HCT116 (cell line): ENCODE results near the gene SMARCD1. TPM values are rescaled to one million over a fixed set of nuclear protein-coding genes. Genes with fewer than 3 reads are reported as not detected.

Source experiments
- ATAC-seq: fragments of 200-7000 bp; cut with Tn5 transposase; 2 replicates; pipeline ENCODE4 v1.9.1; 2020; ENCODE audit warnings: mild to moderate bottlenecking, moderate library complexity
- BruUV-seq: library from RNA; stranded (reverse); fragments of 400-500 nt; replicated peaks from 2 replicates; lab custom pipeline; 2021; lab: Mats Ljungman, UMichigan
- CTCF ChIA-PET: fragments of 300-600 bp; sonication (Branson Sonifier 250); formaldehyde crosslinking; loops from one replicate; lab custom pipeline; 2021; ENCODE audit warnings: antibody characterized with exemption; lab: Charles Lee
- POLR2A ChIA-PET: fragments of 300-600, 350-600 bp; sonication (Branson Sonifier 250); formaldehyde crosslinking; loops from one replicate; lab custom pipeline; 2021; ENCODE audit warnings: antibody characterized with exemption; lab: Charles Lee
- RAD21 ChIA-PET, 2 experiments: fragments of 300-600 bp; sonication (Branson Sonifier 250); formaldehyde crosslinking; loops; one replicate each; lab custom pipeline; 2023; ENCODE audit warnings: low total read pairs in 2 of 2; ENCODE audit not compliant: uncharacterized antibody in 2 of 2, unreplicated experiment in 2 of 2, low non-redundant PET in 1 of 2; lab: Charles Lee
- DNase-seq: peaks from one replicate; pipeline ENCODE4 v3.0.0-alpha.2; 2010; ENCODE audit warnings: low read depth, low spot score
- H2AFZ ChIP-seq: fragments of 200-600 bp; shearing (Covaris generic), sonication (generic); 2 replicates; pipeline ENCODE4 v1.6.1; 2017; ENCODE audit warnings: low read depth, mixed run types, mixed read lengths, antibody characterized with exemption, low read length; ENCODE audit not compliant: poor library complexity, severe bottlenecking
- H3K27ac ChIP-seq: 2 replicates; pipeline ENCODE4 v1.5.1; 2012; ENCODE audit warnings: low read depth, low read length
- H3K27me3 ChIP-seq: fragments of 200-600 bp; sonication (generic); 2 replicates; pipeline ENCODE4 v1.6.1; 2016; ENCODE audit warnings: mixed run types, low read length, mixed read lengths; ENCODE audit not compliant: insufficient read depth
- H3K36me3 ChIP-seq, 2 experiments: fragments of 200-500 bp in 1 of 2; fragments of 200-600 bp in 1 of 2; sonication (Bioruptor generic) in 1 of 2; sonication (generic) in 1 of 2; 2 replicates each; pipeline versions ENCODE4 v1.5.1 to v1.6.1; 2014 to 2016; ENCODE audit warnings: low read length in 2 of 2, inconsistent platforms in 1 of 2, mixed read lengths in 1 of 2, mixed run types in 1 of 2; ENCODE audit not compliant: insufficient read depth in 2 of 2, control insufficient read depth in 1 of 2
- H3K4me1 ChIP-seq, 2 experiments: fragments of 200-600 bp in 1 of 2; sonication (generic) in 1 of 2; 2 replicates each; pipeline versions ENCODE4 v1.5.1 to v1.6.1; 2012 to 2017; ENCODE audit warnings: low read length in 2 of 2, inconsistent platforms in 1 of 2, mild to moderate bottlenecking in 1 of 2, mixed read lengths in 1 of 2, mixed run types in 1 of 2, moderate library complexity in 1 of 2; ENCODE audit not compliant: insufficient read depth in 2 of 2, control insufficient read depth in 1 of 2
- H3K4me2 ChIP-seq: fragments of 200-600 bp; sonication (generic); 2 replicates; pipeline ENCODE4 v1.6.1; 2017; ENCODE audit warnings: mixed run types, low read length, mixed read lengths
- H3K4me3 ChIP-seq, 2 experiments: fragments of 200-600 bp in 1 of 2; sonication (generic) in 1 of 2; replicated peaks in 1 of 2; 2 replicates each; pipeline ENCODE4 v1.5.1; 2011 to 2016; ENCODE audit warnings: low read length in 2 of 2, control low read depth in 1 of 2, low read depth in 1 of 2, mild to moderate bottlenecking in 1 of 2, mixed read lengths in 1 of 2, mixed run types in 1 of 2
- H3K79me2 ChIP-seq: fragments of 200-600 bp; sonication (generic); 2 replicates; pipeline ENCODE4 v1.6.1; 2017; ENCODE audit warnings: mild to moderate bottlenecking, mixed run types, low read length, moderate library complexity, mixed read lengths; ENCODE audit not compliant: insufficient read depth
- H3K9ac ChIP-seq: fragments of 200-600 bp; sonication (generic); 2 replicates; pipeline ENCODE4 v1.6.1; 2016; ENCODE audit warnings: low read length, mixed read lengths
- H3K9me2 ChIP-seq: fragments of 200-600 bp; sonication (generic), shearing (Covaris generic); 2 replicates; pipeline ENCODE4 v1.6.1; 2017; ENCODE audit warnings: mixed run types, mild to moderate bottlenecking, moderate library complexity; ENCODE audit not compliant: insufficient read depth
- H3K9me3 ChIP-seq, 2 experiments: fragments of 200-500 bp in 1 of 2; fragments of 200-600 bp in 1 of 2; sonication (Bioruptor generic) in 1 of 2; sonication (generic) in 1 of 2; 2 replicates each; pipeline ENCODE4 v1.6.1; 2014 to 2017; ENCODE audit warnings: low read length in 2 of 2, mixed read lengths in 2 of 2, inconsistent platforms in 1 of 2, low read depth in 1 of 2, mild to moderate bottlenecking in 1 of 2, mixed run types in 1 of 2, moderate library complexity in 1 of 2; ENCODE audit not compliant: control insufficient read depth in 1 of 2, insufficient read depth in 1 of 2
- H4K20me1 ChIP-seq: fragments of 200-600 bp; sonication (generic), shearing (Covaris generic); 2 replicates; pipeline ENCODE4 v1.6.1; 2017; ENCODE audit warnings: mixed run types, mild to moderate bottlenecking, moderate library complexity; ENCODE audit not compliant: insufficient read depth
- EGR1 ChIP-seq: IDR thresholded peaks from 2 replicates; pipeline ENCODE4 v1.6.1; 2012; ENCODE audit warnings: low read depth
- ELF1 ChIP-seq: IDR thresholded peaks from 2 replicates; pipeline ENCODE4 v1.6.1; 2012; ENCODE audit warnings: low read depth, borderline replicate concordance
- POLR2AphosphoS5 ChIP-seq: IDR thresholded peaks from 2 replicates; pipeline ENCODE4 v1.6.1; 2011; ENCODE audit warnings: mild to moderate bottlenecking, low read depth, low read length, moderate library complexity
- RAD21 ChIP-seq: IDR thresholded peaks from 2 replicates; pipeline ENCODE4 v1.6.1; 2012; ENCODE audit warnings: low read depth, mild to moderate bottlenecking
- REST ChIP-seq: IDR thresholded peaks from 2 replicates; pipeline ENCODE4 v1.6.1; 2012; ENCODE audit warnings: low read depth
- SIN3A ChIP-seq: IDR thresholded peaks from 2 replicates; pipeline ENCODE4 v1.6.1; 2012; ENCODE audit warnings: low read depth
- SRF ChIP-seq: IDR thresholded peaks from 2 replicates; pipeline ENCODE4 v1.6.1; 2012; ENCODE audit warnings: low read depth
- intact Hi-C: fragments of 100-400 bp; cut with micrococcal nuclease; formaldehyde crosslinking; loops from 2 replicates; pipeline ENCODE4 v1.10.0; 2022
- total RNA-seq: library from RNA; stranded (reverse); gene quantifications from one replicate; pipeline ENCODE4 v1.2.1, GENCODE V29; 2021; ENCODE audit not compliant: unreplicated experiment
- TF ChIP-seq, protein P1 (sequence below): IDR thresholded peaks from 2 replicates; pipeline ENCODE4 v1.6.1; 2012

The SMARCD1 gene
- total RNA-seq, 1 experiment from 2014 or later = 64.8 TPM

GRCh38 chr12:50075808-50076170 is 9.4 kb upstream of the SMARCD1 start:
- ATAC-seq (no peak), DNase-seq (no peak)
- no peaks in the 10 kb centered on the region for H3K9me3 ChIP-seq
- H3K4me2 ChIP-seq = 0 out of 2 replicates have a peak overlapping the region, but pooled peaks have one; percentile 1
- CTCF ChIA-PET = interaction anchor here (1.0 to 1.4 kb wide), 3 partner anchors 9 to 100 kb away, joined by 3 to 6 read pairs (median 4); partner anchors contain the start of gene SMARCD1
- no TSS peak for BruUV-seq
- H3K36me3 ChIP-seq = 0 out of 4 replicates have a peak, but pooled peaks cover 0 to 2% of the 10 kb centered on the region in 2 experiments
- H3K27me3 ChIP-seq = no peaks in the 10 kb centered on the region
- POLR2A ChIA-PET = no interaction called here
- H3K9me2 ChIP-seq = no peaks in the 10 kb centered on the region
- TF ChIP-seq EGR1 = no peak
- TF ChIP-seq SRF = no peak
- TF ChIP-seq, protein P1, sequence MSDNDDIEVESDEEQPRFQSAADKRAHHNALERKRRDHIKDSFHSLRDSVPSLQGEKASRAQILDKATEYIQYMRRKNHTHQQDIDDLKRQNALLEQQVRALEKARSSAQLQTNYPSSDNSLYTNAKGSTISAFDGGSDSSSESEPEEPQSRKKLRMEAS = no peak
- no peak for TF ChIP-seq RAD21
- TF ChIP-seq REST = no peak
- no peak for TF ChIP-seq SIN3A
- no peak for TF ChIP-seq POLR2AphosphoS5
- TF ChIP-seq ELF1 = no peak
- no peak overlapping the region for H3K9ac ChIP-seq
- no peak overlapping the region for H3K4me3 ChIP-seq
- H4K20me1 ChIP-seq = no peaks in the 10 kb centered on the region; the same call in 1 of the 2 replicates
- no peak overlapping the region for H3K27ac ChIP-seq
- peaks cover 0 to 9% of the 10 kb centered on the region in 2 experiments; a peak in 1 of 4 replicates for H3K4me1 ChIP-seq
- no peaks in the 10 kb centered on the region for H3K79me2 ChIP-seq
- no peak overlapping the region for H2AFZ ChIP-seq
- intact Hi-C loops = loop anchor here (1.0 kb wide), 1 partner anchor 100 kb away; no protein-coding TSS in a partner anchor
- RAD21 ChIA-PET = no interaction called here
